ENCODE results near the gene PKNOX2. TPM values are rescaled to one million over a fixed set of nuclear protein-coding genes. Genes with fewer than 3 reads are reported as not detected.

The PKNOX2 gene
- polyA plus RNA-seq, 1 experiment: 0.02 TPM

GRCh38 chr11:125481531-125481930 lies 317.0 kb downstream of the PKNOX2 start:
- Histone ChIP-seq H3K4me3 (ENCODE audit: low read depth, low read length) (no peak overlapping the region), H3K27me3 (ENCODE audit: control insufficient read depth, insufficient read depth, low read length) (no peaks in the 10 kb centered on the region), H3K36me3 (ENCODE audit: control insufficient read depth, insufficient read depth, low read length) (no peaks in the 10 kb centered on the region)
- POLR2A ChIA-PET: no interaction called here
- no peak for DNase-seq (ENCODE audit: low read depth)
- CTCF ChIA-PET: no interaction called here
- no peak for TF ChIP-seq CTCF (IDR thresholded peaks at IDR 0.05; ENCODE audit: insufficient read depth, low read depth, low read length)

Small RNA genes lying within 50 kb of the gene (small RNA-seq; reads per million reads assigned to genes)
- not detected for gene RNU6-321P (ENCODE audit: insufficient read length, low read depth, low replicate concordance)

Other genes with a start within 250 kb of the PKNOX2 start
- not detected in 2 replicates for gene HEPN1, start 245.5 kb upstream of the PKNOX2 start, polyA plus RNA-seq (2011; rRNA removed)
- 0.06 TPM in 1 of 2 replicates, not detected in the other for gene HEPACAM, start 228.7 kb upstream of the PKNOX2 start, polyA plus RNA-seq (2011; rRNA removed)
- 0.66 and 1.3 TPM in 2 replicates for gene CCDC15, start 210.5 kb upstream of the PKNOX2 start, polyA plus RNA-seq (2011; rRNA removed)
- 0.63 and 0.75 TPM in 2 replicates for gene SLC37A2, start 101.4 kb upstream of the PKNOX2 start, polyA plus RNA-seq (2011; rRNA removed)
- gene TMEM218, start 53.1 kb upstream of the PKNOX2 start, polyA plus RNA-seq (2011; rRNA removed): 15.1 and 20.6 TPM in 2 replicates

All from BJ (cell line).